Mesenchymal stem cell (in vitro differentiated cells and primary cell): ENCODE results near the gene SCYL3.

Experiments used
- DNase-seq: peaks from one replicate; pipeline ENCODE4 v3.0.0-alpha.2; 2013
- H2AFZ ChIP-seq: one replicate; pipeline ENCODE4 v1.6.1; 2013; ENCODE audit warnings: low read depth, mild to moderate bottlenecking, control low read depth, inconsistent platforms, low read length, moderate library complexity
- H2AK5ac ChIP-seq: 2 replicates; pipeline ENCODE4 v1.6.1; 2013; ENCODE audit warnings: low read length, moderate library complexity, mild to moderate bottlenecking, inconsistent platforms; ENCODE audit not compliant: severe bottlenecking
- H2BK120ac ChIP-seq: one replicate; pipeline ENCODE4 v1.6.1; 2013; ENCODE audit warnings: low read depth, mild to moderate bottlenecking, inconsistent platforms, low read length, moderate library complexity
- H2BK12ac ChIP-seq, 2 experiments: one replicate each; pipeline ENCODE4 v1.6.1; 2013; ENCODE audit warnings: inconsistent platforms in 2 of 2, low read length in 2 of 2, mild to moderate bottlenecking in 2 of 2, moderate library complexity in 2 of 2, control low read depth in 1 of 2
- H2BK15ac ChIP-seq: one replicate; pipeline ENCODE4 v1.6.1; 2013; ENCODE audit warnings: mild to moderate bottlenecking, low read depth, inconsistent platforms; ENCODE audit not compliant: poor library complexity, severe bottlenecking
- H2BK5ac ChIP-seq: 2 replicates; pipeline ENCODE4 v1.6.1; 2013; ENCODE audit warnings: low read depth, mild to moderate bottlenecking, low read length, control low read depth, inconsistent platforms; ENCODE audit not compliant: poor library complexity, severe bottlenecking
- H3K14ac ChIP-seq, 2 experiments: one replicate each; pipeline ENCODE4 v1.6.1; 2013; ENCODE audit warnings: inconsistent platforms in 2 of 2, low read length in 2 of 2, control low read depth in 1 of 2, mild to moderate bottlenecking in 1 of 2, moderate library complexity in 1 of 2
- H3K18ac ChIP-seq, 2 experiments: one replicate each; pipeline ENCODE4 v1.6.1; 2013; ENCODE audit warnings: inconsistent platforms in 2 of 2, low read length in 2 of 2, control low read depth in 1 of 2, low read depth in 1 of 2, mild to moderate bottlenecking in 1 of 2
- H3K23ac ChIP-seq, 2 experiments: one replicate each; pipeline ENCODE4 v1.6.1; 2013; ENCODE audit warnings: inconsistent platforms in 2 of 2, low read length in 2 of 2, mild to moderate bottlenecking in 2 of 2, moderate library complexity in 2 of 2, control low read depth in 1 of 2
- H3K27ac ChIP-seq: 2 replicates; pipeline ENCODE4 v1.5.1; 2013; ENCODE audit warnings: mild to moderate bottlenecking, moderate library complexity, low read length, control low read depth, inconsistent platforms; ENCODE audit not compliant: poor library complexity, severe bottlenecking
- H3K27me3 ChIP-seq, 2 experiments: 2 replicates each; pipeline versions ENCODE4 v1.6.1 to v1.7.0; 2013; ENCODE audit warnings: low read length in 2 of 2, mild to moderate bottlenecking in 2 of 2, moderate library complexity in 2 of 2, control low read depth in 1 of 2, inconsistent platforms in 1 of 2; ENCODE audit not compliant: control insufficient read depth in 1 of 2, insufficient read depth in 1 of 2
- H3K36me3 ChIP-seq, 2 experiments: 2 replicates each; pipeline versions ENCODE4 v1.6.1 to v1.7.0; 2013; ENCODE audit warnings: low read length in 2 of 2, control low read depth in 1 of 2, inconsistent platforms in 1 of 2, low read depth in 1 of 2, mild to moderate bottlenecking in 1 of 2; ENCODE audit not compliant: insufficient read depth in 2 of 2, control insufficient read depth in 1 of 2
- H3K4ac ChIP-seq, 2 experiments: one replicate each; pipeline ENCODE4 v1.6.1; 2013; ENCODE audit warnings: inconsistent platforms in 2 of 2, low read length in 2 of 2, mild to moderate bottlenecking in 2 of 2, moderate library complexity in 2 of 2, control low read depth in 1 of 2, low read depth in 1 of 2
- H3K4me1 ChIP-seq: 2 replicates; pipeline ENCODE4 v1.6.1; 2013; ENCODE audit warnings: low read depth, low read length, control low read depth; ENCODE audit not compliant: control insufficient read depth, insufficient read depth
- H3K4me2 ChIP-seq: 2 replicates; pipeline ENCODE4 v1.6.1; 2013; ENCODE audit warnings: low read length, mild to moderate bottlenecking, inconsistent platforms; ENCODE audit not compliant: poor library complexity, severe bottlenecking
- H3K4me3 ChIP-seq, 2 experiments: 2 replicates each; pipeline versions ENCODE4 v1.5.1 to v1.7.0; 2013; ENCODE audit warnings: low read length in 2 of 2, mild to moderate bottlenecking in 2 of 2, control low read depth in 1 of 2, low read depth in 1 of 2; ENCODE audit not compliant: insufficient read depth in 1 of 2
- H3K79me1 ChIP-seq: replicated peaks from 2 replicates; pipeline ENCODE4 v1.6.1; 2013; ENCODE audit warnings: mild to moderate bottlenecking, control low read depth, low read length, inconsistent platforms; ENCODE audit not compliant: poor library complexity, severe bottlenecking
- H3K9ac ChIP-seq: 2 replicates; pipeline ENCODE4 v1.7.0; 2013; ENCODE audit warnings: mild to moderate bottlenecking, low read length, moderate library complexity
- H3K9me3 ChIP-seq: 2 replicates; pipeline ENCODE4 v1.7.0; 2013; ENCODE audit warnings: mild to moderate bottlenecking, low read length; ENCODE audit not compliant: control insufficient read depth
- H4K8ac ChIP-seq: one replicate; pipeline ENCODE4 v1.6.1; 2013; ENCODE audit warnings: inconsistent platforms, mild to moderate bottlenecking, low read length, moderate library complexity
- H4K91ac ChIP-seq: one replicate; pipeline ENCODE4 v1.6.1; 2013; ENCODE audit warnings: mild to moderate bottlenecking, low read length, inconsistent platforms
- WGBS: methylation state at CpG from one replicate; pipeline ENCODE4 v1.1.7; 2013; ENCODE audit warnings: mixed read lengths; 5-methylcytosine and 5-hydroxymethylcytosine counted together

Gene SCYL3

GRCh38 chr1:169924829-169925228, 31.1 kb upstream of the SCYL3 start:
- Histone ChIP-seq H3K4me3 (no peak overlapping the region), H3K4ac (no peak overlapping the region), H2AFZ (no peak overlapping the region), H3K9ac (no peak overlapping the region), H2BK120ac (no peak overlapping the region), H3K79me1 (no peaks in the 10 kb centered on the region), H2BK12ac (no peak overlapping the region), H3K36me3 (peaks cover 0 to 19% of the 10 kb centered on the region in 2 experiments), H3K14ac (no peak overlapping the region), H2AK5ac (no peak overlapping the region), H3K23ac (no peak overlapping the region), H3K4me2 (no peak overlapping the region), H2BK5ac (no peak overlapping the region), H4K91ac (no peak overlapping the region), H3K27ac (no peak overlapping the region), H2BK15ac (no peak overlapping the region), H3K9me3 (no peaks in the 10 kb centered on the region), H3K18ac (no peak overlapping the region), H4K8ac (no peak overlapping the region), H3K27me3 (no peaks in the 10 kb centered on the region), H3K4me1 (no peaks in the 10 kb centered on the region)
- DNase-seq = no peak
- WGBS = 97% methylated on average over 1 of the region's 2 CpGs

GRCh38 chr1:169924063-169924462, 30.4 kb upstream of the SCYL3 start:
- Histone ChIP-seq H3K27me3 (no peaks in the 10 kb centered on the region), H3K23ac (no peak overlapping the region), H2BK15ac (no peak overlapping the region), H2BK12ac (no peak overlapping the region), H4K91ac (no peak overlapping the region), H3K79me1 (no peaks in the 10 kb centered on the region), H3K36me3 (peaks cover 0 to 26% of the 10 kb centered on the region in 2 experiments), H3K4me3 (no peak overlapping the region), H3K4ac (no peak overlapping the region), H3K14ac (no peak overlapping the region), H3K9ac (no peak overlapping the region), H2AFZ (no peak overlapping the region), H2AK5ac (no peak overlapping the region), H3K27ac (no peak overlapping the region), H4K8ac (no peak overlapping the region), H2BK5ac (no peak overlapping the region), H2BK120ac (no peak overlapping the region), H3K4me1 (no peaks in the 10 kb centered on the region), H3K9me3 (no peaks in the 10 kb centered on the region), H3K18ac (no peak overlapping the region), H3K4me2 (no peak overlapping the region)
- WGBS = no CpG with 5 or more reads among the region's 2 CpGs
- no peak for DNase-seq

DNA sequence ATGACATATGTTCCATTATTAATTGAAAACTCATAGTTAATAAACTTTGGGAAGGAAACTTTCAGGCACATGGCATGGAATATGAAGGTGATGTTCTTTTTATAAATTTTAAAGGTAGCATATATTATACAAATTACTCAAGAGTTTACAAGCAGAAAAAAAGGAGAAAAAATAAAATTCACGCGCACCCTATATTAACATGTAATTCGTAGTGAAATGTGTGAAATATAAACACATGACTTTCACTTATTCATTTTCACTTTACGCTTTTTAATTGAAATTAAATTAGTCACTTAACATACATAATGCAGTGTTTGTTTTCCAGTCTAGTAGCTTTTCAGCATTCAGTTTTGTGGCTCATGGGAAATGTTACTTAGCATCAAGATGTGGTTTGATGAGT, 27.4 kb upstream of the SCYL3 start:
- no peak overlapping the region for H3K4me3 ChIP-seq
- no peaks in the 10 kb centered on the region for H3K79me1 ChIP-seq
- H3K9me3 ChIP-seq = no peaks in the 10 kb centered on the region
- DNase-seq = no peak
- H4K8ac ChIP-seq = no peak overlapping the region
- H3K27ac ChIP-seq = no peak overlapping the region
- H3K18ac ChIP-seq = no peak overlapping the region
- no peak overlapping the region for H2BK5ac ChIP-seq
- no peak overlapping the region for H3K4ac ChIP-seq
- H2BK12ac ChIP-seq = no peak overlapping the region
- H4K91ac ChIP-seq = no peak overlapping the region
- H2BK120ac ChIP-seq = no peak overlapping the region
- H2AFZ ChIP-seq = no peak overlapping the region
- no peak overlapping the region for H2AK5ac ChIP-seq
- H3K4me2 ChIP-seq = no peak overlapping the region
- H3K27me3 ChIP-seq = no peaks in the 10 kb centered on the region
- H3K9ac ChIP-seq = no peak overlapping the region
- H3K4me1 ChIP-seq = no peaks in the 10 kb centered on the region
- no peak overlapping the region for H3K14ac ChIP-seq
- WGBS = no CpG with 5 or more reads among the region's 4 CpGs
- H2BK15ac ChIP-seq = no peak overlapping the region
- no peak overlapping the region for H3K23ac ChIP-seq
- H3K36me3 ChIP-seq = peaks cover 0 to 29% of the 10 kb centered on the region in 2 experiments

DNA sequence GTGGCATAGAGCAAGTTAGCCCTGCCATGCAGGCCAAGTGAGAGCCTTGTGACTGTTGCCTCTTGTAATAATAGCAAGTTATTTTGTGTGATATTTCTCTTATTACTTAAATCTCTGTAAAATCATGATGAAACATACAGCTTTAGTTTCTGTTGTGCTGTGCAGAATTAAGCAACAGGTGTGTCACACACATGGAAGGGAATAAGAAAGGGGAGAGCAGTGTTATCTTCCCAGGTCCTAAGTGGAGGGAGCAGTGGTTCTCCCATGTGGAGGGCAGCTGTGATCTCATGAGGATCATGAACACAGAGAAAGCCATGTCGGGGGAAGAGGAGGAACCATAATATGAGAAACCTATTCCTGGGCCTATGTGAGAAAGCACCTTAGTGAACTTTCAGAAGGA, 25.2 kb upstream of the SCYL3 start:
- H3K4me3 ChIP-seq = no peak overlapping the region
- H3K14ac ChIP-seq = no peak overlapping the region
- H3K18ac ChIP-seq = no peak overlapping the region
- no peak overlapping the region for H2BK120ac ChIP-seq
- H3K79me1 ChIP-seq = no peaks in the 10 kb centered on the region
- H2BK5ac ChIP-seq = no peak overlapping the region
- H2BK15ac ChIP-seq = no peak overlapping the region
- H3K9ac ChIP-seq = no peak overlapping the region
- no peak overlapping the region for H3K4me2 ChIP-seq
- WGBS = 100% methylated on average over 1 of the region's 1 CpG
- H3K4ac ChIP-seq = no peak overlapping the region
- no peak overlapping the region for H3K27ac ChIP-seq
- no peak overlapping the region for H2AFZ ChIP-seq
- H3K27me3 ChIP-seq = no peaks in the 10 kb centered on the region
- no peak overlapping the region for H2BK12ac ChIP-seq
- no peak overlapping the region for H2AK5ac ChIP-seq
- H3K23ac ChIP-seq = no peak overlapping the region
- peaks cover 0 to 29% of the 10 kb centered on the region in 2 experiments for H3K36me3 ChIP-seq
- H3K9me3 ChIP-seq = no peaks in the 10 kb centered on the region
- no peak overlapping the region for H4K8ac ChIP-seq
- no peak for DNase-seq
- H3K4me1 ChIP-seq = no peaks in the 10 kb centered on the region
- H4K91ac ChIP-seq = no peak overlapping the region
